Activated CD8-positive, alpha-beta memory T cell treated with anti-CD3 and anti-CD28 coated beads, Interleukin-2, amount 50 U/mL, for 1 hour (primary cell): ENCODE results near the gene ENTHD1.

Experiments
- DNase-seq: peaks from one replicate; pipeline ENCODE4 v3.0.0-alpha.2; 2020; ENCODE audit errors: extremely low read depth

Gene ENTHD1

GRCh38 chr22:39731881-39732555, 161.5 kb downstream of the ENTHD1 start:
- DNase-seq, result no peak

GRCh38 chr22:39731481-39731880, 162.1 kb downstream of the ENTHD1 start:
- no peak for DNase-seq

GRCh38 chr22:39729141-39729934, 164.2 kb downstream of the ENTHD1 start:
- no peak for DNase-seq

- no peak for DNase-seq
These were observed 165.2 kb downstream of the ENTHD1 start for GRCh38 chr22:39728236-39728860.

GRCh38 chr22:39727541-39727940, 166.0 kb downstream of the ENTHD1 start:
- DNase-seq, result no peak

GRCh38 chr22:39725351-39726035, 168.1 kb downstream of the ENTHD1 start:
- no peak for DNase-seq

- DNase-seq, result no peak
These were observed 168.7 kb downstream of the ENTHD1 start for GRCh38 chr22:39724857-39725256.

GRCh38 chr22:39724390-39724789, 169.2 kb downstream of the ENTHD1 start:
- DNase-seq, result no peak

- no peak for DNase-seq
These were observed 169.6 kb downstream of the ENTHD1 start for GRCh38 chr22:39723899-39724351.

GRCh38 chr22:39723463-39723862, 170.1 kb downstream of the ENTHD1 start:
- DNase-seq, result no peak

GRCh38 chr22:39722501-39722900, 171.1 kb downstream of the ENTHD1 start:
- DNase-seq, result no peak

- DNase-seq, result no peak
These were observed 171.6 kb downstream of the ENTHD1 start for GRCh38 chr22:39722032-39722325.

GRCh38 chr22:39721206-39722031, 172.1 kb downstream of the ENTHD1 start:
- no peak for DNase-seq

GRCh38 chr22:39719559-39720450, 173.8 kb downstream of the ENTHD1 start:
- DNase-seq, result no peak

- DNase-seq, result no peak
These were observed 174.6 kb downstream of the ENTHD1 start for GRCh38 chr22:39718921-39719475.

- DNase-seq, result no peak
These were observed 175.4 kb downstream of the ENTHD1 start for GRCh38 chr22:39718206-39718605.

- no peak for DNase-seq
These were observed 176.5 kb downstream of the ENTHD1 start for GRCh38 chr22:39717099-39717498.

GRCh38 chr22:39716534-39716933, 177.0 kb downstream of the ENTHD1 start:
- DNase-seq, result no peak

- no peak for DNase-seq
These were observed 177.6 kb downstream of the ENTHD1 start for GRCh38 chr22:39715778-39716495.
